HG03378 (cell line): ENCODE results near the gene SPOPL.

Source experiments
- ATAC-seq: cut with Tn5 transposase; IDR thresholded peaks from one replicate; pipeline ENCODE4 v1.9.1; 2021; ENCODE audit warnings: mild to moderate bottlenecking, moderate library complexity; ENCODE audit not compliant: unreplicated experiment

The SPOPL gene

DNA sequence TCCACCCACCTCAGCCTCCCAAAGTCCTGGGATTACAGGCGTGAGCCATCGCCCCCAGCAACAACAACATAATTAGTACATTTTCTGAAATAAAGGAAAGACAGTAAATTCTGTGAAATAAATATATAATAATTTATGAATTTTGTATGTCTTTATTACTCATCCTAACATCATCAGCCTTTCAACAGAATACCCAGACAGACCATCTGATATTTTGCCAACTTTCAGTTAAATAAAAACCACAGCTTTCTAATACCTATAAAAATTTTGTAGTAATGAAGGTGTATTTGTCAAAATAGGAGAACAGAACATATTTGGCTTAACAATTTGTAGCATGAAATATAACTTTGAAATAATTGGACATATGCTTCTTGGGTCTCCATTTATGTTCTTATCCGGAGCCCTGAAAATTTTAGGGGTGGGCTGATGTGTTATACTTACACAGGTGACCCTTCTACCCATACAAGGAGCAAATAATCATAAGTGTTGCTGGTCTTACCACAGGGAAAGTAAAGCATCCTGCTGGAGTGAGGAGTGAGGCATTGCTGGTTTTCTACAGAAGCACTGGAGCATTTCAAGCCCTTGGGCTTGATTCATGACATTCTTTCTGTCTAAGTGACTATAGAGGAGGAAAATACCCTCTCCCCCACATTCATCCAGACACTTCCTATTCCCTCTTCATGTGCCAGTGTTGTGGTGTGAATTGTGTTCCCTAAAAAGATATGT, 99.3 kb downstream of the SPOPL start:
- no peak for ATAC-seq

DNA sequence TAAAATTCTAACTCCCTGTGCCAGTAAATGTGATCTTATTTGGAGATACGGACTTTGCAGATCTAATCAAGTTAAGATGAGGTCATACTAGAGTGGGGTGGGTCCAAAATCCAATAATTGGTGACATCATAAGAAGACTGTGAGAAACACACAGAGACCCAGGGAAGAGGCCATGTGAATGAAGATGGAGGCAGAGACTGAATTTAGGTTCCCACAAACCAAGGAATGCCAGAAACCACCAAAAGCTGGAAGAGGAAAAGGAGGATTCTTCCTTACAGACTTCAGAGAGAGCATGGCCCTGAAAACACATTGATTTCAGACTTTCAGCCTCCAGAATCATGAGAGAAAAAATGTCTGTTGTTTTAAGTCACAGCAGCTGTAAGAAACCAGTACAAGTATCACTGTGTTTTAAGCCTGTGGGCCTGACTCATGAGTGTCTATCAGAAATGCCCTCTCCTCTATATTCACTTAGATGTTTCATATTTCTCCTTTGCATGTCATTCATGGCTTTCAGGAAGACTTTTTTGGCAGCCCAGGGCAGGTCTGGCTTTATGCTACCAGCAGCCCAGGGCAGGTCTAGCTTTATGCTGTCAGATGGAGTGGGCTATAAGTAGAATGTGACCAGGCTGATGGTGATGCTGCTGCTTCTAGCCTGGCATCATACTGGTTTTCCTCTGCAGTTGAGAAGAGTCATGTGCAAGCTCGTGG, 100.0 kb downstream of the SPOPL start:
- ATAC-seq = no peak

- no peak for ATAC-seq
Observed at GRCh38 chr2:138602166-138602460, 100.5 kb downstream of the SPOPL start.

- no peak for ATAC-seq
Observed at GRCh38 chr2:138607746-138608145, 106.2 kb downstream of the SPOPL start.

- ATAC-seq = no peak
Observed at GRCh38 chr2:138609446-138609845, 107.9 kb downstream of the SPOPL start.

- ATAC-seq = no peak
Observed at GRCh38 chr2:138610201-138610953, 108.8 kb downstream of the SPOPL start.

DNA sequence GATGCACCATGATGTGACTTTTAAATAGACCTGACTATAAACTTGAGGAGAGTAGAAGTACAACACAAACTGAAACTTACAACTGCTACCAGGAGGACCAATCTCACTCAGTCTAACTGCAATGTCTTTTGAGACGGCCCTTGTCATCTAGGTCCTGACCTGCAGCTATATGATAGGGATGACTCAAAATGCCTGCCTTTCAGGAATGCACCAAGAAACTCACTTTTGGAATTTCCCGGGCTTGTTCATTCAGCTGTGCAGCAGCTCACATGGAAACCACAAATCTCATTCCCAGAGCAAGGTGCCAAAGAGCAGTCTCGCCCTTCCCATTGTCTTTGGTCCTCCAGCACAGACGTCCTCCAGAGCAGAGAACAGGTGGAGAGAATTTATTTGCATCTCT, 113.7 kb downstream of the SPOPL start:
- ATAC-seq = no peak

DNA sequence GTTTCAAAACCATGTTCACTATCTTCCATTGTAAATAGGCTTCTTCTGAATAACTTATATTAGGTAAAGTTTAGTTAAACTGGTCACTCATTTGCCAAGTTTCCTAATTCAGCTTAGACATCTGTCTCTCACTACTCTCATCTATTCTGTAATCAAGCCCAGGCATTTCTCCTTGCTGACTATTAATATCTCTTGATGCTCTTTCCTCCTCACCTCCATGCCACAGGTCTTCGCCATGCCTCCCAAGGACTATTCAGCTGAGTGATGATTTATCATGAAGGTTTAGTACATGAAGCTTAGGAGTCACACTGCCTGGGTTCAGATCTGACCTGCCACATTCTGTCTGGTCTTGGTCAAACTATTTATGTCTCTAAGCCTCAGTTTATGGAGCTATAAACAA, 115.5 kb downstream of the SPOPL start:
- no peak for ATAC-seq

DNA sequence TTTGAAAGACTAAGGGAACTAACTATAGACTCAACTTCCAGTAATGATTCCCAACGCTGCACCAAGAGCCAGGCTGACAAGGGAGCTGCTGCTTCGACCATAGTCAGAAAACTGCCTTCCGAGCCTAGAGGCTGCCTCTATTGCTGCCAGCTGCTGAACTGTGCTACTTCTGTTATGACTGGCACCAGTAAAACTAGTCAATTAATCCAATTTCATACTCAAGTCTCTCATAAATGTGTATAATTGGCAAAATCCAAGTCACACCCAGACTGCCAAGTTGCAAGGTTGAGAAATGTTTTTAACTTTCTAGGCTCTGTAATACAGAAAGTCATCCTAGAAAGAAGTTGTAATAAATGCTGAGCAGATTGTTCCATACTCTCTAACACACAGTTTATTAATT, 117.4 kb downstream of the SPOPL start:
- ATAC-seq = no peak

DNA sequence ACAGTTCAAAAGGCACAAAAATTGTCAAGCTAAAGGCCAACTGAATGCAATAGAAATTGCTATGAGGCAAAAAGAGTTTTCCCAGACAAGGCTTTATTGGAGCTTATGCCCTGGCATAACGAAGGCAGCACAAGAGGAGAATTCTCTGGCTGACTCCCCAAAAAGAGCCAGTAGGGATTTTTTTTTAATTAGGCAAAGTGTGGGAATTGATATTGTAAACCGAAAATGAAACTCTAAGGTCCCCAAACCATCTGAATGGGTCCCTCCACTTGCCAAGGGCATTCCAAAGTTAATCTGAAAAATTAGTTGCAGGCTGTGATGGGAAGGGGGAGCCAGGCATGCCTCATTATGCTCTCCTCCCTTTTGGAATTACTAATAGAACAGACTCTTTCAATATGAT, 118.9 kb downstream of the SPOPL start:
- no peak for ATAC-seq

DNA sequence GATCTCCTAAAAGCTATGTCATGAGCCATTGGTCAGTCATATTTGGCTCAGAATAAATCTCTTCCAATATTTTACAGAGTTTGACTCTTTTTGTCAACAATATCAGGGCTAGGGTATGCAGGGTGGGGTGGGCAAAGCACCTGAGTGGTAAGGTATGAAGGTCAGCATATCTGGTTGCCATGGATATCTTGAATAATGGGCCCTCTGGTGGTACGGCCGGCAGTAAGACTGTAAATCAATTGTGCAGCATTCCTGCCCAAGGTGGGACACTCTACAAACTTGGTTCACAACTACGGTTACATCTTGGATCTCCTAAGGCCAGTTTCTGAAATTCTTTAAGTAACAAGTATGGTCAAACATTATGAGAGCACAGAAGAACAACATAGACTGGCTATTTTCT, 119.6 kb downstream of the SPOPL start:
- no peak for ATAC-seq

DNA sequence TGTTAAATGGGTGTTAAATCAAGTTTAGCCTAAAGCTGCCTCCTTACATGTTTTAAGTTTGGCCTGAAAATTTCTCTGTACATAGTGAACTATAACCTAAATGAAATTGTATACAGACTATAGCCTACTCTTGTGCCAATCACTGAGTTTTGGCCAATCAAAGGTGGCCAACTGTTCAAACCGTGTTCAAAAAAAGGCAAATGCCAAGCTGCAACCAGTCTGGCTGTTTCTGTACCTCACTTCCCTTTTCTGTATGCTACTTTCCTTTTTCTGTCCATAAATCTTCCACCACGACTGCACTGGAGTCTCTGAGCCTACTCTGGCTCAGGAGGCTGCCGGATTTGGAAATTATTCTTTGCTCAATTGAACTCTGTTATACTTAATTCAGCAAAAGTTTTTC, 121.0 kb downstream of the SPOPL start:
- ATAC-seq = no peak
